Activated naive CD8-positive, alpha-beta T cell treated with anti-CD3 and anti-CD28 coated beads, Interleukin-2, amount 50 U/mL, for 16 hours (primary cell): ENCODE results near the gene USP7.
"Not testable (repeated sequence)": the region's sequence is repeated elsewhere in the genome, so short reads cannot be mapped to it uniquely, and the experiment has no call there.

ENCODE experiments used
- DNase-seq: peaks from one replicate; pipeline ENCODE4 v3.0.0-alpha.2; 2020; ENCODE audit warnings: low read depth, low spot score

Gene USP7

DNA sequence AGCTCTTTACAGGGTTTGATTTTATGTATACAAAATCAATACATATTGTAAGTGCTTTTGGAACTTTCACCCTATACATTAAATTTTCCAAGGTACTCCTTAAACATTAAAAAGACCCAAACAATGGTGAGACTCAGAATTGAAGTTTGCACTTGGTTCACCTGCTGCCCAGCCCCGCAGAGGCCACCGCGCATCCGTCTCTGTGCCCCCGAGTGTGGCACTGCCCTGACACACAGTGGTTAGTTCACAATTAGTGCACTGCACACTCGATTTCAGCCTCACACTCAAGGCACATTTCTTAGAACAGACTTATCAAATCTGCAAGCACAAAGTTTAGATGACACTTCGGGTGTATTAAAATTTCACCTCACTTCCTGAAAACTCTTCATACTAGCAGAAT lies 38.3 kb downstream of the USP7 start:
- DNase-seq: no peak

- no peak for DNase-seq
Measured at GRCh38 chr16:8924214-8924613, 39.5 kb downstream of the USP7 start.

GRCh38 chr16:8923199-8923598 lies 40.5 kb downstream of the USP7 start:
- no peak for DNase-seq

DNA sequence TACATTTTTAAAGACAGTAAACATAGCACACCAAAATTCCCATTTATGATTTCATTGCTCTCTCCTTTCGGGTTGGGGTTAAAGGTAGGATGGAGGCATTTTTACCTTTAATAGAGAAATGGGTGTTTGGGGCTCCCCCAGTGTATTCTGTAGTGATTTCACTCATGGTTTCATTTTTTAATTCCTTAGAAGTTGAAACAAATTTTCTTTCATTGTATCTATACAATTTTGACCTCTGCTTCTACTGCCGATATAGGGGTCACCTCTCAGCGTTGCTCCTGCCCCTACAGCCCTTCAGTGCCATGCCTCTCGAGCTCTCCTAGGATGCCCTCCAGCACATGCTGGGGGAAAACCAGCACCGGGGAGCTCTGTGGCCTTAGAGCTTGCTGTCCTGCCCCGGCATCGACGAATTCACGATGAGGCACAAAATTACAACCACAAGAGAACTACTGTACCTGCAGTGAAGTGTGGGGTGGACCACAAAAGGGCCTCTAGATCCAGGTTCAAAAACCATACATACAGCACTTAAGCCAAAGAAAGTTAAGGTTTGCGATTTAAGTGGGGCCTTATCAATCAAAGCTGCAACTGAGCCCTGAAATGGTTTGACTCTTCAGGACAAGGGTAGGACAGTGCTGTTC lies 42.2 kb downstream of the USP7 start:
- DNase-seq: no peak

DNA sequence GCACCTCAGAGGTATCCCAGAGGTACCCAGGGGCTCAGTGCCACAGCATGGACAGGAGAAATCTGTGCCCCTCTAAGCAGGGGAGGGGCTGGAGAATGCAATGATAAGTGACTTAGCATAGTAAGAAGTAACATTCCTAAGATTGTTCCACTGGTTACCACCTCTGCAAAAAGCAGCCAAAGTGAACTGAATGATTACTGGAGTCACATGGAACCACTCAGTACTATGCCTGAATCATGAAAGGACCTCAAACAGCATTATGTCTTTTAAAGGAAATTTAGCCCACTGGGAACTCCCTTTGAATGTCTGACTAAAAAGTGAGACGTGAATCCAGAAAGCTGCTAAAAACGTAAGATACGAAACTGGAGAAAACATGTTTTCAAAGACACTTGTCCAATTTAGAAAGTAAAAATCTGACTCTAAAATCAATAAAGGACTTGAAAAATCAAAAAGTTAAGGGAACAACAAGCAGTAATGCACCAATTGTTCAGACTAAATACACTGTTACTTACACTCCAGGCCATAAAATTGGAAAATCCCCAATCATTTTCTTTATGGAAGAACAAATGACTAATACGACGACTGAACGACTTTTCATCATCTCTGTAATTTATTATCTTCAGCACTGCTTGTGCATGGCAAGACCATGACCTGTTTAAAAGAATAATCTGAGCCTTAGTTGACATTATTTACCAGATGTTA lies 42.9 kb downstream of the USP7 start:
- DNase-seq: no peak

- no peak for DNase-seq
Measured at GRCh38 chr16:8919934-8920462, 43.7 kb downstream of the USP7 start.

- DNase-seq: no peak
Measured at GRCh38 chr16:8919089-8919933, 44.4 kb downstream of the USP7 start.

- not testable (repeated sequence) for DNase-seq
Measured at GRCh38 chr16:8917336-8917735, 46.4 kb downstream of the USP7 start.

GRCh38 chr16:8916541-8917225 lies 47.0 kb downstream of the USP7 start:
- DNase-seq: no peak

GRCh38 chr16:8915722-8916301 lies 47.9 kb downstream of the USP7 start:
- DNase-seq: no peak

DNA sequence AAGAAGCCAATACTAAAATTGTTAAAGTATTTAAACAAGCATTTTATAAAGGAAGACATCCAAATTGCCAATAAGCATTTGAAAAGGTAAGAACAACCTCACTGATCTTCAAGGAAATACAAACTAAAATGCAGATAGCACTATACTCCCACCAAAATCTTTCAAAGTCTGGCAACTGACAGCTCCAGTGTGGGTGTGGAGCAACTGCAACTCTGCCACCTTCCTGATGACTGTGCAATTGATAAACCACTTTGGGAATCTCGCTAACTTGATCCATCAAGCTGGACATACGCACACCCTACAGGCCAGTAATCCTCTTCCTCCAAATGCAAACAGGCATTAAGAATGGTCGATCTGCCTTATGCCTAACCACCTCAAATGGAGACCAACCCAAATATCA lies 49.6 kb downstream of the USP7 start:
- DNase-seq: no peak

DNA sequence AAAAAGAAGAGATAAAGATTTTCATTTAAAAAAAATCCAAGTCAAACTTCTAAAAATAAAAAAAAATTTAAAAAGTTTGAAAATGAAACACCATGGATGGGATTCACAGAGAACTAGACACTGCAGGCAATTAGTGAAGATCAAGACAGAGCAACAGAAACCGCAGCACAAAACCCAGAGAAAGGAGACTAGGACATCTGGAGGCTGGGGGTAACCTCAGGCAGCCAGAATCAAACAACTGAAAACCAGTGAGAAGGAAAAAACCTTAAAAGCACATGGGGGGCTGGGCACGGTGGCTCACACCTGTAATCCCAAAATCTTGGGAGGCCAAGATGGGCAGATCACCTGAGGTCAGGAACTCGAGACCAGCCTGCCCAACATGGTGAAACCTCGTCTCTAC lies 50.9 kb downstream of the USP7 start:
- no peak for DNase-seq

DNA sequence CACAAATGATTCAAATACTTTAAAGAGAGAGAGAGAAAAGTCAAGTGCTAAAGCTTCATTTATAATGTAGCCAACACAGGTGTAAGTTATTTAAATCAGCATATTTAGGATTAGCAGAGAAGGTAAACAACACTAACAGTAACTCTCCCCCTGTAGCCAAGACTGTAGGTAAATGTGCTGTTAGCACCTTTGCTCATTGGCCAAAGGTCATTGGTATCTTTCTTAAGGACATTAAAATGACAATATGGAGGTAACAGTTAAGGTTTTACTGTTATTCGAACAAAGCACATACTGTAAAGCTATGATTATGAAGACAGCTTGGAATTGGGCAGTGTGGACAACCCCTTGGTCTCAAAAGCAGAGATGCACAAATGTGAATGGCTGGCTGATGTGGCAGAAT lies 52.9 kb downstream of the USP7 start:
- no peak for DNase-seq

GRCh38 chr16:8908810-8909468 lies 54.8 kb downstream of the USP7 start:
- DNase-seq: no peak

DNA sequence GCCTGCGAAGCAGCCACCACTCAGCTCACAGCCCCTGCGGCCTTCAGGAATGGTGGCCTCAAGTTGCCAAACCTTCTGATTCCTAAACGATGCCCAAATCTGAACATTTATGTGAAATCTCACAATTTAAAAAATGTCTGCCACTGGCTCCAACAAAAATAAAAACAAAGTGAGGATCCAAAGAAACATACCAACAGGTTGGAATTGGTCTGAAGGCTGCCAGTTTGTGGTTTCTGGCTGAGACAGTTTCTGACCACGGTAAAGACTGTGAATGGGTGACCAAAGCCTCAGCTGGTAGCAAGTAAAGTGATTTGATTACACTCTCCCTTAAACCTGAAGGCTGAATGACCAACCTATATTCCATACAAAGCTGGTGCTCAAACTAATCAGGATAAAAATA lies 56.6 kb downstream of the USP7 start:
- no peak for DNase-seq

- no peak for DNase-seq
Measured at GRCh38 chr16:8905795-8906591, 57.7 kb downstream of the USP7 start.

GRCh38 chr16:8905168-8905762 lies 58.4 kb downstream of the USP7 start:
- no peak for DNase-seq

DNA sequence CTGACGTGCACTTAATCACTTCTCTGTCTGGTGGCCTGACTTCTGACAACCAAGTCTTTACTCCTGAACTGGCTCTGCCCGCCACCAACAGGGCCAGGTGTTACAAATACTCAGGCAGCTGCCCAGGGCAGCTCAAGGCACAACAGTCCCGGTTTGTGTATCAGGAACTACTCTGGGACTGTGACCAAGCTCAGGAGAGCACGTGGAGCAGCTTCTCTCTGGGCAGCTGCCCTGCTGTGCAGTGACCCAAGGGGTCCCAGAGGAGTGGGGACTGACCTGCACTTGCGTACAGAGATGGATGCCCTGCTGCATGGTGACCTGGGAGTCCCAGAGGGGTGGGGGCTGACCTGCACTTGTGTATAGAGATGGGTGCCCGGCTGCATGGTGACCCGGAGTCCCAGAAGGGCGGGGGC lies 59.7 kb downstream of the USP7 start:
- DNase-seq: no peak

DNA sequence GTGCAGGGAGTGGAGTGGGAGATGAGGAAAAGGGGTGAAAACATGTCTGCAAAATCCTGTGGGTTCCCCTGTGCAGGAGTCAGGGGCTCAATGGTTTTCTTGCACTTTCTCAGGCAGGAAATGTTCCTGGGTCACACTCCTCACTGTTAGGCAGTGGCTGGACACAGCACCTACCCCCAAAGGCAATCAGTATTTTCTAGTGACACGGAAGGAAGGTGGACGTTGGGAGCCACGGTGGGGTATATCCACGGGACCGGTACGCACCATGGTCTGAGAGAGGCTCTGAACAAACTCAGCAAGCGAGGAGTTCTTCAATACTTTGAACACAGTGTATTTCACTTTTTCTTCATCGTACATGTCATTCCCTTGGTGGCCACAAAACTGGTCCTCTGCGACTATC lies 60.7 kb downstream of the USP7 start:
- DNase-seq: no peak
